SK-N-MC (cell line): ENCODE data around the gene FAR1.

Experiments
- EZH2 ChIP-seq: fragments of 200-600 bp; sonication (generic); IDR thresholded peaks from one replicate; pipeline ENCODE4 v1.6.1; 2017; ENCODE audit warnings: antibody characterized with exemption
- FOXP2 ChIP-seq: optimal IDR thresholded peaks from 2 replicates; pipeline ENCODE3; 2011; ENCODE audit warnings: mild to moderate bottlenecking, moderate library complexity; ENCODE audit not compliant: insufficient read depth; ENCODE audit errors: extremely low read length, control extremely low read depth
- POLR2AphosphoS5 ChIP-seq: IDR thresholded peaks from 2 replicates; pipeline ENCODE4 v1.6.1; 2012; ENCODE audit warnings: mild to moderate bottlenecking, low read depth, low read length, borderline replicate concordance

DNA sequence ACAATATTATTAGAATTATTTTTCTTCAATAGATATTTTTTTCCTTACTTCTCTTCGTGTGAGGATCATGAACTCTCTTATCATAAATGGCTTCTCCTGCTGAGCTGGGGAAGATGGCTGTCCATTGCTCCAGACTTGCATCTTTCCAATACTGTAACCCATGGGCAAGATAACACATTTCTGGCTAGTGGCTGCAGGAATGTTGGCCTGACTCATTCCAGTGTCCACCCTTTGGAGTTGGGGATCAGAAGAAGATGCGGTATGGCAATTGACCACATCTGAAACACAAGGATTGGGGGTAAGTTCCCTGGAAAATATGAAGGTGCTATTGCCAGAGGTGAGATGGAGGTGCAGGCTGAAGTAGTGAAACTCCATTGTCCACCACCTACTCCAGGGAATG, 92.8 kb downstream of the FAR1 start:
- TF ChIP-seq POLR2AphosphoS5 (no peak), EZH2 (no peak), FOXP2 (no peak)
